WTC11 (cell line): Measurements from ENCODE around the gene RIGI.

ENCODE experiments used
- CREB1 ChIP-seq: sonication (generic); formaldehyde crosslinking; IDR thresholded peaks from 2 replicates; pipeline ENCODE4 v1.8.0; 2023; ENCODE audit warnings: mild to moderate bottlenecking, missing genetic modification reagents
- CTCF ChIP-seq: fragments of 200-600 bp; IDR thresholded peaks from 2 replicates; pipeline ENCODE4 v1.8.0; 2022; ENCODE audit warnings: antibody characterized with exemption
- IRF1 ChIP-seq: sonication (generic); formaldehyde crosslinking; IDR thresholded peaks from 2 replicates; pipeline ENCODE4 v1.8.0; 2023; ENCODE audit warnings: missing genetic modification reagents
- NR3C1 ChIP-seq: sonication (generic); formaldehyde crosslinking; conservative IDR thresholded peaks from 2 replicates; pipeline ENCODE4 v1.8.1; 2023; ENCODE audit warnings: low read depth, mild to moderate bottlenecking, missing genetic modification reagents
- PRDM15 ChIP-seq: sonication (generic); formaldehyde crosslinking; IDR thresholded peaks from 2 replicates; pipeline ENCODE4 v1.8.0; 2022; ENCODE audit warnings: missing genetic modification reagents
- PREB ChIP-seq: sonication (generic); formaldehyde crosslinking; IDR thresholded peaks from 2 replicates; pipeline ENCODE4 v1.8.1; 2022; ENCODE audit warnings: mild to moderate bottlenecking, missing genetic modification reagents, moderate library complexity, borderline replicate concordance

- TF ChIP-seq CTCF (no peak), PREB (CRISPR knock-in tag) (no peak), IRF1 (CRISPR knock-in tag) (no peak), CREB1 (no peak), NR3C1 (no peak), PRDM15 (CRISPR knock-in tag) (no peak)
These were observed 28.1 kb downstream of the RIGI start for GRCh38 chr9:32497921-32498320.
